Stomach (tissue), 4 donors: ENCODE data around the gene FBXL2.

Experiments
- CTCF ChIP-seq, 7 experiments: fragments of 450-650 bp in 4 of 7; fragments of 200-600 bp in 3 of 7; sonication (generic) in 3 of 7; IDR thresholded peaks; one replicate each; pipeline ENCODE4 v1.5.1; 2016 to 2019; ENCODE audit warnings: antibody characterized with exemption in 7 of 7, control low read depth in 2 of 7, mild to moderate bottlenecking in 1 of 7
- POLR2A ChIP-seq, 4 donors: fragments of 450-650 bp; IDR thresholded peaks; one replicate each; pipeline ENCODE4 v1.6.1; 2016; ENCODE audit warnings: antibody characterized with exemption in 4 of 4, control low read depth in 2 of 4, mild to moderate bottlenecking in 1 of 4, moderate library complexity in 1 of 4

GRCh38 chr3:33388374-33389100, 111.3 kb downstream of the FBXL2 start:
- TF ChIP-seq CTCF (IDR thresholded peaks at IDR 0.05): no peak
- TF ChIP-seq POLR2A (IDR thresholded peaks at IDR 0.05): no peak
